PFSK-1 (cell line): ENCODE data around the gene MGST2.

Experiments
- POLR2AphosphoS5 ChIP-seq: IDR thresholded peaks from 2 replicates; pipeline ENCODE4 v1.6.1; 2012; ENCODE audit warnings: low read depth, mild to moderate bottlenecking, control low read depth, low read length, moderate library complexity
- TAF1 ChIP-seq: IDR thresholded peaks from 2 replicates; pipeline ENCODE4 v1.6.1; 2012; ENCODE audit warnings: low read length, control low read depth, borderline replicate concordance; ENCODE audit not compliant: insufficient read depth
- TF ChIP-seq, protein P1 (sequence below), 2 experiments: IDR thresholded peaks; 2 replicates each; pipeline versions ENCODE4 v1.6.1 to v1.8.0; 2011 to 2012; ENCODE audit warnings: low read depth in 2 of 2, low read length in 2 of 2, control low read depth in 1 of 2, inconsistent platforms in 1 of 2, mild to moderate bottlenecking in 1 of 2, moderate library complexity in 1 of 2; ENCODE audit not compliant: insufficient read depth in 1 of 2

DNA sequence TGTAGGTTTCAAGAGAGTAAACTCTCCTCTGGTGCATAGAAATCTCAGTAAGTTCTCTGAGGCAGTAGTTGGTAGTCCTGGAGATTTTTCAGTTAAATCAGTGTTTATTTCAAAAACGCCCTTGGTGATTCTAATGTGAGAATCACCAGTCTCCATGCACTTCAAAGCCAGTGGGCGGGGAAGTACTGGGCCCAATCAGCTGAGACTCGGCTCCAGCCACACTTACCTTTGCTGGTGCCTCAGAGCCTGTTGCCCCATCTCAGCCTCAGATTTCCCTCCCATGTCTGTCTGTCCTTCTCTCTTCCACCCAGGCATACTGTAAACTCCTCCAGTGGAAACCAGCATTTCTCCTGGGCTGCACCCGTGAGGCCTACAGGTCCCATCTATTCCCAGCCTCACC is 7.4 kb upstream of the MGST2 start:
- TF ChIP-seq POLR2AphosphoS5 (no peak), TAF1 (no peak)
- TF ChIP-seq, protein P1, sequence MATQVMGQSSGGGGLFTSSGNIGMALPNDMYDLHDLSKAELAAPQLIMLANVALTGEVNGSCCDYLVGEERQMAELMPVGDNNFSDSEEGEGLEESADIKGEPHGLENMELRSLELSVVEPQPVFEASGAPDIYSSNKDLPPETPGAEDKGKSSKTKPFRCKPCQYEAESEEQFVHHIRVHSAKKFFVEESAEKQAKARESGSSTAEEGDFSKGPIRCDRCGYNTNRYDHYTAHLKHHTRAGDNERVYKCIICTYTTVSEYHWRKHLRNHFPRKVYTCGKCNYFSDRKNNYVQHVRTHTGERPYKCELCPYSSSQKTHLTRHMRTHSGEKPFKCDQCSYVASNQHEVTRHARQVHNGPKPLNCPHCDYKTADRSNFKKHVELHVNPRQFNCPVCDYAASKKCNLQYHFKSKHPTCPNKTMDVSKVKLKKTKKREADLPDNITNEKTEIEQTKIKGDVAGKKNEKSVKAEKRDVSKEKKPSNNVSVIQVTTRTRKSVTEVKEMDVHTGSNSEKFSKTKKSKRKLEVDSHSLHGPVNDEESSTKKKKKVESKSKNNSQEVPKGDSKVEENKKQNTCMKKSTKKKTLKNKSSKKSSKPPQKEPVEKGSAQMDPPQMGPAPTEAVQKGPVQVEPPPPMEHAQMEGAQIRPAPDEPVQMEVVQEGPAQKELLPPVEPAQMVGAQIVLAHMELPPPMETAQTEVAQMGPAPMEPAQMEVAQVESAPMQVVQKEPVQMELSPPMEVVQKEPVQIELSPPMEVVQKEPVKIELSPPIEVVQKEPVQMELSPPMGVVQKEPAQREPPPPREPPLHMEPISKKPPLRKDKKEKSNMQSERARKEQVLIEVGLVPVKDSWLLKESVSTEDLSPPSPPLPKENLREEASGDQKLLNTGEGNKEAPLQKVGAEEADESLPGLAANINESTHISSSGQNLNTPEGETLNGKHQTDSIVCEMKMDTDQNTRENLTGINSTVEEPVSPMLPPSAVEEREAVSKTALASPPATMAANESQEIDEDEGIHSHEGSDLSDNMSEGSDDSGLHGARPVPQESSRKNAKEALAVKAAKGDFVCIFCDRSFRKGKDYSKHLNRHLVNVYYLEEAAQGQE (IDR thresholded peaks at IDR 0.05; ENCODE audit: insufficient read depth in 1 of 2, low read depth in 2 of 2, low read length in 2 of 2): no peak
